Astrocyte of the cerebellum (primary cell): ENCODE measurements around the gene LENEP.

ENCODE experiments used
- DNase-seq: peaks from one replicate; pipeline ENCODE4 v3.0.0-alpha.2; 2011; ENCODE audit warnings: low read depth
- H3K4me3 ChIP-seq: 2 replicates; pipeline ENCODE4 v1.5.1; 2011; ENCODE audit warnings: mild to moderate bottlenecking, low read depth, low read length, moderate library complexity
- in situ Hi-C: cut with HindIII; loops from 2 replicates; pipeline ENCODE4 v1.10.0; 2017; ENCODE audit warnings: low sequenced_read_pairs
- TF ChIP-seq, protein P1 (sequence below): IDR thresholded peaks from 2 replicates; pipeline ENCODE4 v1.5.1; 2012; ENCODE audit warnings: low read length, low read depth, moderate library complexity, mild to moderate bottlenecking; ENCODE audit errors: missing control alignments

The LENEP gene

DNA sequence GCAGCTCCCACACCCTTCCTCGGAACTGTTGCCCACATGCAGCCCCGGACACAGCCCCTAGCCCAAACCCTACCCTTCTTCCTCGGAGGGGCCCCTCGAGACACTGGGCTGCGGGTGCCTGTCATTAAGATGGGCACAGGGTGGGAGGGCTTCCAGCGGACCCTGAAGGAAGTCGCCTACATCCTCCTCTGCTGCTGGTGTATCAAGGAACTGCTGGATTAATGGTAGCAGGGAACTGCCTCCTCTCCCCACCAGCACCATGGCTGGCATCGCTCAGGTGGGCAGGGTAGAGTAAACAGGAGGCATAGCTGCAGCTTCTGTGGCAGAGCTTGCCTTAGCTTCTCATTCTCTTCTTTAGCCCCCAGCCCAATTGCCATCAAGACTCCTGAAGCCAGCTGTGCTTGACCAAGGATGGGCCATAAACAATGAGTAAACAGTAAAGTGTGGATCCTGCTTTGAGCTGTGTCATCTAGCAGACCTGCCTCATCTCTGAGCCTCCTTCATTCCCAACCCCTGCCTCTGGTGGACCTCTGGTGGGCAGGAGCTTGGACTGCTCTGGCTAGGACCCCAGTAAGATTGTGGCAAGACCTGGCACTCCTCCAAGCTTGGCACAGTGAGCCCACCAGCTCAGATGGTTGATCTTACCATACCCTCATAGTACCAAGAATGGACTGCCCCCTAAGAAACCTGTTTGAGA is at the start of gene LENEP:
Gene LENEP (plus strand): TSS at position 15 of the 697 bp plus-strand sequence. CDS start 22 bp downstream, at position 37.
- TF ChIP-seq, protein P1, sequence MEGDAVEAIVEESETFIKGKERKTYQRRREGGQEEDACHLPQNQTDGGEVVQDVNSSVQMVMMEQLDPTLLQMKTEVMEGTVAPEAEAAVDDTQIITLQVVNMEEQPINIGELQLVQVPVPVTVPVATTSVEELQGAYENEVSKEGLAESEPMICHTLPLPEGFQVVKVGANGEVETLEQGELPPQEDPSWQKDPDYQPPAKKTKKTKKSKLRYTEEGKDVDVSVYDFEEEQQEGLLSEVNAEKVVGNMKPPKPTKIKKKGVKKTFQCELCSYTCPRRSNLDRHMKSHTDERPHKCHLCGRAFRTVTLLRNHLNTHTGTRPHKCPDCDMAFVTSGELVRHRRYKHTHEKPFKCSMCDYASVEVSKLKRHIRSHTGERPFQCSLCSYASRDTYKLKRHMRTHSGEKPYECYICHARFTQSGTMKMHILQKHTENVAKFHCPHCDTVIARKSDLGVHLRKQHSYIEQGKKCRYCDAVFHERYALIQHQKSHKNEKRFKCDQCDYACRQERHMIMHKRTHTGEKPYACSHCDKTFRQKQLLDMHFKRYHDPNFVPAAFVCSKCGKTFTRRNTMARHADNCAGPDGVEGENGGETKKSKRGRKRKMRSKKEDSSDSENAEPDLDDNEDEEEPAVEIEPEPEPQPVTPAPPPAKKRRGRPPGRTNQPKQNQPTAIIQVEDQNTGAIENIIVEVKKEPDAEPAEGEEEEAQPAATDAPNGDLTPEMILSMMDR, result no peak
- DNase-seq, result no peak
- in situ Hi-C loops, result no loop called here
- no peak within 1 kb of the TSS for H3K4me3 ChIP-seq

- in situ Hi-C loops, result no loop called here
- TF ChIP-seq, protein P1, result peak; percentile 85
Observed at GRCh38 chr1:154943649-154944400, 49.6 kb upstream of the LENEP start.

DNA sequence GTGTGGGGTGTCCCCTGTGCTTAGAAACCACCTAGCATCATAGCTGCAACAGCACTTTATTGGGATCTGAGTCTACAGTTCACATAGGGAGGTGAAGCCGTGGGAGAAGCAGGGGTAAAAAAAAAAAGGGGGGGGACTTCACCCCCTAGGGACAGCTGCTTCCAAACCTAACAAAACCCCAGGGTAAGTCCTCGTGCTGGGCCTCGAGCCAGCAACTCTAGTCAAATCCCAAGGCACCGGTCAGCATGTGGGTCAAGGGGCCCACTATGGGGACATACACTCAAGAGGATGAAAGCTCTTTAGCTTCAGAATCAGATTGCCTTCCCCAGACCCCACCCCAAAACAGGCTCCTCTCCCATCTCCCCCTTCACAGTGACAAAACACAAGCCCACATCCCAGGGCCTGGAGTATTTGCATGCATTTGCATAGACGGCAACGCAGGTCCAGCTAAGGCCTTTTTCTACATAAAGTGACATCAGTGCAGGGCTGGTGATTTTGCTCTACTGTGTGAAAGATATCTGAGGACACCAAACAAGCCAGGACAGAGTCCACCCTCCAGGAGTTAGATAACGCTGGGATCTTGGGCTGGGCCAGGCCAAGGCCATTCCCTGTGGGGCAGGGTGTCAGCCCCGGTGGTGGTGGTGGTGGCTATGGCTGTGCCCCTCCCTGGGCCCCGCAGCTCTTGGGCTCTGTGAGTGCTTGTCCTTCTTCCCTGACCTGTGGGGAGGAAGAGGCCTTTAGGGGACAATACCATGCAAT is 48.8 kb upstream of the LENEP start:
- no peak overlapping the region for H3K4me3 ChIP-seq
- TF ChIP-seq, protein P1, result no peak
- DNase-seq, result no peak
- in situ Hi-C loops, result no loop called here

More at GRCh38 chr1:154943649-154944400, 49.6 kb upstream of the LENEP start:
- H3K4me3 ChIP-seq, result no peak overlapping the region
- no peak for DNase-seq

- TF ChIP-seq, protein P1, result no peak
- H3K4me3 ChIP-seq, result no peak overlapping the region
- no peak for DNase-seq
- in situ Hi-C loops, result no loop called here
Observed at GRCh38 chr1:154945160-154945961, 48.0 kb upstream of the LENEP start.

DNA sequence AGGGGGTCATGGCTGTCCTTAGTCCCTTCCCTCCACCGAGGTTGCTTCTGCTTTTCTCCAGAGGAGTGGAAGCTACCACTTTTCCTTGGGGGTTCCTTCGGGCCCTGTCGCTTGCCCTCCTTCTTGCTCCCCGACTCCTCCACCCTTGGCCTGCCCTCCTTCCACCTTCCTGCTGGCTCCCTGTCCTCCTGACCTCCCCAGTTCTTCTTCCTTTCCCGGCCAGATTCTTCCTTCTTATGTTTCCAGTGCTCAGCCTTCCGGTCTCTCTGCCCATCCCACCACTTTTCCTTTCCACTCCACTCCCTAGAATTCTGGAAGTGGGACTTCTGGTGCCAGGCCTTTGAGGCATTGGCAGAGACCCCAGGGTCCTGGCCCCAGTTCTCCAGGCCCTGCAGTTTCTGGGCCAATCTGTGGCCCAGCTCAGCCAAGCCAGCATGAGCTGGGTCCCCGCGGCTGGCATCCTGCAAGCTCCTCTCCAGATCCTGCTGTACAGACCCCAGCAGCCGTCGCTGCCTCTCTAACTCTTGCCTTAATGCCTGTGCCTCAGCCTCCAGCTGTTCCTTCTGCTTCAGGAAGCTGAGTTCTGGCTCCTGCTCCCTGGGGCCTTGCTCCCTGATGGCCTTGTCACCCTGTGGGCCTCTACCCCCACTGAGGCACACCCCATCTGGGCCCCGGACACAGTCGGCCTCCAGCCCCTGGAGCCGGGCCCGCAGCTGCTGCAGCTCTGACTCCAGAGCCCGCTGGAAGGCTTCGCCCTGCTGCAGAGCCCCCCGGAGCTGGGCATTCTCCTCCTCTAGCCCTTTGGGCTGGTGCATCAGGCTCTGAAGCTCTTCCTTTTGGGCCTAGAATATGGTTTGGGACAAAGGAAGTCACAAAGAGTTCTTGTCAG is 47.2 kb upstream of the LENEP start:
- in situ Hi-C loops, result no loop called here
- DNase-seq, result no peak
- TF ChIP-seq, protein P1, result no peak
- H3K4me3 ChIP-seq, result no peak overlapping the region
